A673 (cell line): ENCODE measurements around the gene LCE1E.

ENCODE experiments used
- CTCF ChIP-seq: fragments of 300-800, 200-600 bp; sonication (generic); conservative IDR thresholded peaks from 2 replicates; pipeline ENCODE4 v1.5.1; 2017; ENCODE audit warnings: low read depth, mild to moderate bottlenecking, antibody characterized with exemption, low read length, moderate library complexity, mixed read lengths
- EZH2 ChIP-seq: fragments of 200-600 bp; sonication (generic); IDR thresholded peaks from 2 replicates; pipeline ENCODE4 v1.6.1; 2017; ENCODE audit warnings: borderline replicate concordance, low read depth, mild to moderate bottlenecking, mixed read lengths, antibody characterized with exemption, low read length; ENCODE audit not compliant: poor library complexity, severe bottlenecking

- peak; percentile 45; the same call in 1 of the 2 replicates for TF ChIP-seq CTCF
- TF ChIP-seq EZH2, result no peak
These were observed 40.8 kb upstream of the LCE1E start for GRCh38 chr1:152745289-152745704.
